ENCODE results near the gene TESMIN. TPM values are rescaled to one million over a fixed set of nuclear protein-coding genes. Genes with fewer than 3 reads are reported as not detected.

TESMIN gene
- total RNA-seq, 1 experiment from 2014 or later, result 45.2 TPM

DNA sequence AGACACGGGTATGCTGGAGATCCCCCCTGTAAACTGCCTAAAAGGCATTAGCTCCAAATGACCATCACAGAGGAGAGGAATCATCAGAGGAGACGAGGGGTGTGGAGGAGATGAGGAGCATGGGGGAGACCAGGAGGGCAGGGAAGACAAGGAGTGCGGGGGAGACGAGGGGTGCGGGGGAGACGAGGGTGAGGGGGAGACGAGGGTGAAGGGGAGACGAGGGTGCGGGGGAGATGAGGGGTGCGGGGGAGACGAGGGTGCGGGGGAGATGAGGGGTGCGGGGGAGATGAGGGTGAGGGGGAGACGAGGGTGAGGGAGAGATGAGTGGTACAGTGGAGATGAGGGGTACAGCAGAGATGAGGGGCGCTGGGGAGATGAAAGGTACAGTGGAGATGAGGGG lies 84.5 kb downstream of the TESMIN start:
- H2AK5ac ChIP-seq (ENCODE audit: insufficient read length, low read length), result no peak overlapping the region
- no peak overlapping the region for H4K5ac ChIP-seq (ENCODE audit: insufficient read length, low read depth, low read length)
- H2BK15ac ChIP-seq (ENCODE audit: low read depth, low read length), result no peak overlapping the region
- H3K27ac ChIP-seq (ENCODE audit: insufficient read length, low read depth, low read length), result no peak overlapping the region
- no peak overlapping the region for H3K14ac ChIP-seq (ENCODE audit: insufficient read depth, low read length)
- H2BK120ac ChIP-seq (ENCODE audit: low read depth, low read length, poor library complexity, severe bottlenecking), result no peak overlapping the region
- H2BK5ac ChIP-seq (ENCODE audit: insufficient read length, low read length), result no peak overlapping the region
- H3K27ac Mint-ChIP-seq, result peak overlapping the region in 1 of 3 experiments; percentile 79; a peak in 1 of 7 replicates
- H3K4me2 ChIP-seq (ENCODE audit: insufficient read depth, insufficient read length, low read length), result no peak overlapping the region
- H3K18ac ChIP-seq (ENCODE audit: insufficient read length, low read depth, low read length), result no peak overlapping the region
- H3K4ac ChIP-seq (ENCODE audit: low read depth, low read length), result no peak overlapping the region
- DNase-seq, result no peak
- no peak overlapping the region for H4K91ac ChIP-seq (ENCODE audit: insufficient read length, low read depth, low read length)
- H3K9ac ChIP-seq (ENCODE audit: extremely low read depth, insufficient read length, low read length), result no peak overlapping the region
- no peak overlapping the region for H3K4me3 Mint-ChIP-seq
- H4K20me1 ChIP-seq (ENCODE audit: control insufficient read depth, insufficient read depth, insufficient read length), result no peaks in the 10 kb centered on the region
- no peaks in the 10 kb centered on the region for H3K79me1 ChIP-seq (ENCODE audit: insufficient read depth, low read depth, low read length, poor library complexity, severe bottlenecking)
- no peak overlapping the region for H2BK20ac ChIP-seq (ENCODE audit: low read depth, low read length, poor library complexity, severe bottlenecking)
- H3K23me2 ChIP-seq (ENCODE audit: insufficient read length, low read depth, low read length, poor library complexity, severe bottlenecking), result no peaks in the 10 kb centered on the region
- H3K4me1 ChIP-seq (ENCODE audit: insufficient read depth, low read length), result no peaks in the 10 kb centered on the region; the same call in 1 of the 2 replicates
- no CpG with 5 or more reads among the region's 15 CpGs for WGBS (ENCODE audit: extremely low coverage, insufficient read length, low lambda C conversion rate)
- H4K8ac ChIP-seq (replicated peaks; ENCODE audit: insufficient read length, low read depth, low read length), result no peak overlapping the region
- no peaks in the 10 kb centered on the region for H3K36me3 Mint-ChIP-seq (ENCODE audit: insufficient read depth in 1 of 3, low read depth in 3 of 3)
- H3K27me3 ChIP-seq (ENCODE audit: insufficient read depth, low read length), result no peaks in the 10 kb centered on the region
- peaks cover 5 to 8% of the 10 kb centered on the region in 2 experiments for H3K4me1 Mint-ChIP-seq
- no peaks in the 10 kb centered on the region for H3K9me3 ChIP-seq (ENCODE audit: control insufficient read depth, low read depth, low read length)
- no peak overlapping the region for H3K56ac ChIP-seq (ENCODE audit: insufficient read length, low read depth, low read length)
- H3K27me3 Mint-ChIP-seq (ENCODE audit: low read depth), result peaks cover 6% of the 10 kb centered on the region
- peaks cover 3 to 6% of the 10 kb centered on the region in 2 experiments; a peak in 4 of 5 replicates for H3K9me3 Mint-ChIP-seq
- no peak overlapping the region for H3K23ac ChIP-seq (ENCODE audit: insufficient read length, low read depth, low read length)
- TF ChIP-seq, protein P1, sequence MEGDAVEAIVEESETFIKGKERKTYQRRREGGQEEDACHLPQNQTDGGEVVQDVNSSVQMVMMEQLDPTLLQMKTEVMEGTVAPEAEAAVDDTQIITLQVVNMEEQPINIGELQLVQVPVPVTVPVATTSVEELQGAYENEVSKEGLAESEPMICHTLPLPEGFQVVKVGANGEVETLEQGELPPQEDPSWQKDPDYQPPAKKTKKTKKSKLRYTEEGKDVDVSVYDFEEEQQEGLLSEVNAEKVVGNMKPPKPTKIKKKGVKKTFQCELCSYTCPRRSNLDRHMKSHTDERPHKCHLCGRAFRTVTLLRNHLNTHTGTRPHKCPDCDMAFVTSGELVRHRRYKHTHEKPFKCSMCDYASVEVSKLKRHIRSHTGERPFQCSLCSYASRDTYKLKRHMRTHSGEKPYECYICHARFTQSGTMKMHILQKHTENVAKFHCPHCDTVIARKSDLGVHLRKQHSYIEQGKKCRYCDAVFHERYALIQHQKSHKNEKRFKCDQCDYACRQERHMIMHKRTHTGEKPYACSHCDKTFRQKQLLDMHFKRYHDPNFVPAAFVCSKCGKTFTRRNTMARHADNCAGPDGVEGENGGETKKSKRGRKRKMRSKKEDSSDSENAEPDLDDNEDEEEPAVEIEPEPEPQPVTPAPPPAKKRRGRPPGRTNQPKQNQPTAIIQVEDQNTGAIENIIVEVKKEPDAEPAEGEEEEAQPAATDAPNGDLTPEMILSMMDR (conservative IDR thresholded peaks at IDR 0.05), result no peak
- H2BK12ac ChIP-seq (ENCODE audit: insufficient read length, low read depth, low read length), result no peak overlapping the region
- no peak overlapping the region for H2AFZ ChIP-seq (ENCODE audit: low read length)
- no peak overlapping the region for H3T11ph ChIP-seq (ENCODE audit: low read length)
- H3K79me2 ChIP-seq (ENCODE audit: insufficient read depth, low read length), result no peaks in the 10 kb centered on the region
